OCI-LY7 (cell line): ENCODE data around the gene RMND5B. TPM values are rescaled to one million over a fixed set of nuclear protein-coding genes. Genes with fewer than 3 reads are reported as not detected.
A peak's percentile ranks its signal among the peaks of the same experiment; 100 is the strongest.

Source experiments
- BruUV-seq: library from RNA; stranded (reverse); fragments of 400-500 nt; replicated peaks from 2 replicates; lab custom pipeline; 2021; lab: Mats Ljungman, UMichigan
- CTCF ChIA-PET: fragments of 300-600 bp; sonication (Branson Sonifier 250); formaldehyde crosslinking; loops from one replicate; lab custom pipeline; 2022; ENCODE audit warnings: antibody characterized with exemption; ENCODE audit not compliant: unreplicated experiment; lab: Charles Lee
- POLR2A ChIA-PET: fragments of 300-600 bp; sonication (Branson Sonifier 250); formaldehyde crosslinking; loops from one replicate; lab custom pipeline; 2022; ENCODE audit warnings: antibody characterized with exemption; lab: Charles Lee
- DNase-seq: peaks from one replicate; pipeline ENCODE4 v3.0.0-alpha.2; 2015; ENCODE audit warnings: low spot score
- H2AFZ ChIP-seq: fragments of 200-600 bp; sonication (generic), shearing (Covaris generic); 2 replicates; pipeline ENCODE4 v1.6.1; 2014; ENCODE audit warnings: mild to moderate bottlenecking, antibody characterized with exemption, low read length, moderate library complexity
- H3K27ac ChIP-seq: fragments of 200-600 bp; sonication (generic); 2 replicates; pipeline ENCODE4 v1.5.1; 2014; ENCODE audit warnings: mixed run types, low read depth, mild to moderate bottlenecking, moderate library complexity, low read length, inconsistent platforms; ENCODE audit not compliant: poor library complexity, severe bottlenecking
- H3K36me3 ChIP-seq: fragments of 200-600 bp; sonication (generic); 2 replicates; pipeline ENCODE4 v1.6.1; 2014; ENCODE audit warnings: mild to moderate bottlenecking, antibody characterized with exemption, low read length, moderate library complexity, mixed read lengths; ENCODE audit not compliant: insufficient read depth
- H3K4me1 ChIP-seq: fragments of 200-600 bp; sonication (generic); 2 replicates; pipeline ENCODE4 v1.5.1; 2014; ENCODE audit warnings: mild to moderate bottlenecking, low read length; ENCODE audit not compliant: insufficient read depth, poor library complexity, severe bottlenecking
- H3K4me2 ChIP-seq: fragments of 200-600 bp; sonication (generic); 2 replicates; pipeline ENCODE4 v1.6.1; 2014; ENCODE audit warnings: mild to moderate bottlenecking, low read length
- H3K4me3 ChIP-seq: fragments of 200-600 bp; sonication (generic); 2 replicates; pipeline ENCODE4 v1.5.1; 2014; ENCODE audit warnings: mild to moderate bottlenecking, low read depth, low read length; ENCODE audit not compliant: poor library complexity, severe bottlenecking
- H3K79me2 ChIP-seq: fragments of 200-600 bp; sonication (generic); 2 replicates; pipeline ENCODE4 v1.6.1; 2016; ENCODE audit warnings: low read depth, mild to moderate bottlenecking, low read length, moderate library complexity, mixed read lengths; ENCODE audit not compliant: insufficient read depth
- H3K9me2 ChIP-seq: fragments of 200-600 bp; sonication (generic); 2 replicates; pipeline ENCODE4 v1.6.1; 2016; ENCODE audit warnings: mild to moderate bottlenecking, low read length, mixed read lengths; ENCODE audit not compliant: insufficient read depth
- H3K9me3 ChIP-seq: fragments of 200-600 bp; sonication (generic); 2 replicates; pipeline ENCODE4 v1.6.1; 2014; ENCODE audit warnings: mild to moderate bottlenecking, mixed run types, low read length, mixed read lengths
- H4K20me1 ChIP-seq: fragments of 200-600 bp; sonication (generic); 2 replicates; pipeline ENCODE4 v1.6.1; 2014; ENCODE audit warnings: mild to moderate bottlenecking, antibody characterized with exemption, low read length, moderate library complexity, mixed read lengths; ENCODE audit not compliant: insufficient read depth
- CTCF ChIP-seq: fragments of 200-600 bp; sonication (generic); conservative IDR thresholded peaks from 2 replicates; pipeline ENCODE4 v1.5.1; 2014; ENCODE audit warnings: mild to moderate bottlenecking, antibody characterized with exemption, low read length, moderate library complexity, mixed read lengths
- EZH2phosphoT487 ChIP-seq: fragments of 200-600 bp; sonication (generic); IDR thresholded peaks from 2 replicates; pipeline ENCODE4 v1.6.1; 2018; ENCODE audit warnings: low read depth, borderline replicate concordance, mild to moderate bottlenecking, mixed run types, antibody characterized with exemption, low read length, moderate library complexity, mixed read lengths
- intact Hi-C: fragments of 100-400 bp; cut with micrococcal nuclease; formaldehyde crosslinking; loops from one replicate; pipeline ENCODE4 v1.10.0; 2022; ENCODE audit not compliant: unreplicated experiment
- total RNA-seq, 2 experiments: library from RNA; depleted of rRNA in 1 of 2; stranded (reverse); fragments of >200 nt in 1 of 2; shearing (Covaris generic) in 1 of 2; gene quantifications; 2 replicates each; pipeline ENCODE4 v1.2.3, GENCODE V29; 2014 to 2022

RMND5B gene
- total RNA-seq, 2 experiments from 2014 or later, result 63.2 to 68.3 TPM

- no peak overlapping the region for H3K4me3 ChIP-seq
Measured at GRCh38 chr5:178110511-178110910, 20.3 kb upstream of the RMND5B start.

GRCh38 chr5:178111925-178112324 is 18.9 kb upstream of the RMND5B start:
- no peaks in the 10 kb centered on the region; the same call in 1 of the 2 replicates for H3K9me3 ChIP-seq
- no peaks in the 10 kb centered on the region for H3K9me2 ChIP-seq
- POLR2A ChIA-PET, result no interaction called here
- peaks cover 16% of the 10 kb centered on the region for H3K36me3 ChIP-seq
- no peaks in the 10 kb centered on the region for H4K20me1 ChIP-seq
- BruUV-seq, result no TSS peak
- no peak overlapping the region for H2AFZ ChIP-seq
- no peak overlapping the region for H3K27ac ChIP-seq
- no peak overlapping the region for H3K4me2 ChIP-seq
- TF ChIP-seq EZH2phosphoT487, result no peak
- peaks cover 38% of the 10 kb centered on the region for H3K79me2 ChIP-seq
- CTCF ChIA-PET, result no interaction called here
- intact Hi-C loops, result loop anchor here (10.0 kb wide), 2 partner anchors 607 to 1693 kb away; partner anchors contain the start of genes DOK3 and MGAT4B
- peaks cover 40% of the 10 kb centered on the region for H3K4me1 ChIP-seq
- H3K4me3 ChIP-seq, result no peak overlapping the region
- DNase-seq, result no peak

More at GRCh38 chr5:178110511-178110910, 20.3 kb upstream of the RMND5B start:
- Histone ChIP-seq H2AFZ (no peak overlapping the region), H4K20me1 (no peaks in the 10 kb centered on the region), H3K4me2 (no peak overlapping the region), H3K9me3 (no peaks in the 10 kb centered on the region; the same call in 1 of the 2 replicates), H3K36me3 (peaks cover 12% of the 10 kb centered on the region), H3K4me1 (peaks cover 38% of the 10 kb centered on the region), H3K9me2 (no peaks in the 10 kb centered on the region), H3K27ac (no peak overlapping the region), H3K79me2 (peaks cover 24% of the 10 kb centered on the region; the same call in 1 of the 2 replicates)
- no peak for DNase-seq
- BruUV-seq, result no TSS peak
- ChIA-PET CTCF (no interaction called here), POLR2A (interaction anchor here (1.0 kb wide), 1 partner anchor 10 kb away, joined by 3 read pairs; no protein-coding TSS in a partner anchor)
- intact Hi-C loops, result loop anchor here (10.0 kb wide), 2 partner anchors 606 to 1694 kb away; partner anchors contain the start of genes DOK3 and MGAT4B
- TF ChIP-seq CTCF, result no peak
- no peak for TF ChIP-seq EZH2phosphoT487

GRCh38 chr5:178112545-178112944 is 18.3 kb upstream of the RMND5B start:
- CTCF ChIA-PET, result no interaction called here
- H3K9me3 ChIP-seq, result no peaks in the 10 kb centered on the region; the same call in 1 of the 2 replicates
- DNase-seq, result no peak
- peak overlapping the region; percentile 81 for H3K4me2 ChIP-seq
- intact Hi-C loops, result loop anchor here (10.0 kb wide), 2 partner anchors 608 to 1692 kb away; partner anchors contain the start of genes DOK3 and MGAT4B
- BruUV-seq, result no TSS peak
- peak overlapping the region; percentile 73 for H3K27ac ChIP-seq
- POLR2A ChIA-PET, result interaction anchor here (1.1 kb wide), 1 partner anchor 17 kb away, joined by 4 read pairs; no protein-coding TSS in a partner anchor
- H2AFZ ChIP-seq, result peak overlapping the region; percentile 66; the same call in 1 of the 2 replicates
- TF ChIP-seq CTCF, result no peak
- TF ChIP-seq EZH2phosphoT487, result no peak
- H3K36me3 ChIP-seq, result peaks cover 16% of the 10 kb centered on the region
- H3K9me2 ChIP-seq, result no peaks in the 10 kb centered on the region
- H3K4me3 ChIP-seq, result peak overlapping the region; percentile 95
- peaks cover 43% of the 10 kb centered on the region for H3K4me1 ChIP-seq
- peaks cover 44% of the 10 kb centered on the region for H3K79me2 ChIP-seq
- H4K20me1 ChIP-seq, result no peaks in the 10 kb centered on the region
